WI38 (cell line): ENCODE results near the gene AHI1.

Experiments used
- H3K4me3 ChIP-seq: 2 replicates; pipeline ENCODE4 v1.5.1; 2011; ENCODE audit warnings: low read depth, mild to moderate bottlenecking, control low read depth, low read length
- CTCF ChIP-seq: IDR thresholded peaks from 2 replicates; pipeline ENCODE4 v1.5.1; 2012; ENCODE audit warnings: low read depth, mild to moderate bottlenecking, control low read depth, low read length

The AHI1 gene

GRCh38 chr6:135458051-135458450 lies 39.5 kb downstream of the AHI1 start:
- H3K4me3 ChIP-seq = no peak overlapping the region
- TF ChIP-seq CTCF = no peak

- no peak overlapping the region for H3K4me3 ChIP-seq
- TF ChIP-seq CTCF = peak; percentile 22; the same call in 1 of the 2 replicates
Observed at GRCh38 chr6:135451617-135452190, 45.8 kb downstream of the AHI1 start.

- TF ChIP-seq CTCF = no peak
- no peak overlapping the region for H3K4me3 ChIP-seq
Observed at GRCh38 chr6:135449246-135449645, 48.3 kb downstream of the AHI1 start.

- TF ChIP-seq CTCF = no peak
- no peak overlapping the region for H3K4me3 ChIP-seq
Observed at GRCh38 chr6:135440087-135440792, 57.3 kb downstream of the AHI1 start.

GRCh38 chr6:135439549-135439948 lies 58.0 kb downstream of the AHI1 start:
- no peak for TF ChIP-seq CTCF
- H3K4me3 ChIP-seq = no peak overlapping the region

- H3K4me3 ChIP-seq = no peak overlapping the region
- no peak for TF ChIP-seq CTCF
Observed at GRCh38 chr6:135438907-135439535, 58.5 kb downstream of the AHI1 start.

- no peak overlapping the region for H3K4me3 ChIP-seq
- TF ChIP-seq CTCF = no peak
Observed at GRCh38 chr6:135434991-135435390, 62.5 kb downstream of the AHI1 start.
